Prostate gland (tissue), 2 donors: ENCODE data around the gene RCOR1. TPM values are rescaled to one million over a fixed set of nuclear protein-coding genes. Genes with fewer than 3 reads are reported as not detected.

Experiments used
- DNase-seq: peaks from one replicate; pipeline ENCODE4 v3.0.0-alpha.2; 2019; ENCODE audit warnings: low spot score
- H3K27ac ChIP-seq, 2 donors: fragments of 200-600 bp; sonication (generic); 2 replicates each; pipeline ENCODE4 v1.5.1; 2017 to 2019
- H3K27me3 ChIP-seq: fragments of 200-600 bp; sonication (generic); replicated peaks from 2 replicates; pipeline ENCODE4 v1.5.1; 2019; ENCODE audit not compliant: insufficient read depth
- H3K36me3 ChIP-seq, 2 donors: fragments of 200-600 bp; sonication (generic); 1 replicate in 1 of 2; 2 replicates in 1 of 2; pipeline versions ENCODE4 v1.5.1 to v1.8.1; 2017 to 2019
- H3K4me1 ChIP-seq: fragments of 200-600 bp; sonication (generic); replicated peaks from 2 replicates; pipeline ENCODE4 v1.5.1; 2019
- H3K4me3 ChIP-seq, 2 donors: fragments of 200-600 bp; sonication (generic); 2 replicates each; pipeline ENCODE4 v1.5.1; 2017 to 2019
- H3K9me3 ChIP-seq: fragments of 200-600 bp; sonication (generic); 2 replicates; pipeline ENCODE4 v1.5.1; 2017
- POLR2A ChIP-seq: fragments of 450-650 bp; IDR thresholded peaks from one replicate; pipeline ENCODE4 v1.6.1; 2016; ENCODE audit warnings: antibody characterized with exemption, mild to moderate bottlenecking
- POLR2AphosphoS5 ChIP-seq: sonication (generic); formaldehyde crosslinking; IDR thresholded peaks from one replicate; pipeline ENCODE4 v1.6.1; 2017; ENCODE audit warnings: antibody characterized with exemption
- WGBS: methylation state at CpG from one replicate; pipeline ENCODE4 v1.1.5; 2018; 5-methylcytosine and 5-hydroxymethylcytosine counted together
- intact Hi-C: fragments of 100-400 bp; cut with DNase I; formaldehyde crosslinking; loops from one replicate; pipeline ENCODE4 v1.14.2; 2022
- total RNA-seq, 2 donors: library from RNA; depleted of rRNA; stranded (reverse); fragments of >200 nt; gene quantifications; one replicate each; pipeline ENCODE4 v1.1.0, GENCODE V29; 2016
- TF ChIP-seq, protein P1 (sequence below), 4 experiments: fragments of 200-600 bp in 2 of 4; fragments of 450-650 bp in 2 of 4; sonication (generic) in 2 of 4; IDR thresholded peaks; 1 replicate in 3 of 4; 2 replicates in 1 of 4; pipeline ENCODE4 v1.5.1; 2016 to 2019; ENCODE audit warnings: antibody characterized with exemption in 4 of 4, mild to moderate bottlenecking in 2 of 4, moderate library complexity in 2 of 4

Gene RCOR1
- total RNA-seq, 2 donors from 2014 or later = 14.4 to 26.6 TPM

- intact Hi-C loops = no loop called here
- H3K4me1 ChIP-seq = no peaks in the 10 kb centered on the region
- WGBS = 96% methylated on average over 10 of the region's 10 CpGs
- H3K27ac ChIP-seq = no peak overlapping the region
- no peaks in the 10 kb centered on the region for H3K9me3 ChIP-seq
- TF ChIP-seq POLR2A = no peak
- TF ChIP-seq, protein P1, sequence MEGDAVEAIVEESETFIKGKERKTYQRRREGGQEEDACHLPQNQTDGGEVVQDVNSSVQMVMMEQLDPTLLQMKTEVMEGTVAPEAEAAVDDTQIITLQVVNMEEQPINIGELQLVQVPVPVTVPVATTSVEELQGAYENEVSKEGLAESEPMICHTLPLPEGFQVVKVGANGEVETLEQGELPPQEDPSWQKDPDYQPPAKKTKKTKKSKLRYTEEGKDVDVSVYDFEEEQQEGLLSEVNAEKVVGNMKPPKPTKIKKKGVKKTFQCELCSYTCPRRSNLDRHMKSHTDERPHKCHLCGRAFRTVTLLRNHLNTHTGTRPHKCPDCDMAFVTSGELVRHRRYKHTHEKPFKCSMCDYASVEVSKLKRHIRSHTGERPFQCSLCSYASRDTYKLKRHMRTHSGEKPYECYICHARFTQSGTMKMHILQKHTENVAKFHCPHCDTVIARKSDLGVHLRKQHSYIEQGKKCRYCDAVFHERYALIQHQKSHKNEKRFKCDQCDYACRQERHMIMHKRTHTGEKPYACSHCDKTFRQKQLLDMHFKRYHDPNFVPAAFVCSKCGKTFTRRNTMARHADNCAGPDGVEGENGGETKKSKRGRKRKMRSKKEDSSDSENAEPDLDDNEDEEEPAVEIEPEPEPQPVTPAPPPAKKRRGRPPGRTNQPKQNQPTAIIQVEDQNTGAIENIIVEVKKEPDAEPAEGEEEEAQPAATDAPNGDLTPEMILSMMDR (IDR thresholded peaks at IDR 0.05) = no peak
- no peak for TF ChIP-seq POLR2AphosphoS5
- H3K4me3 ChIP-seq = no peak overlapping the region
- H3K36me3 ChIP-seq = no peaks in the 10 kb centered on the region
- H3K27me3 ChIP-seq = no peaks in the 10 kb centered on the region
- no peak for DNase-seq
These were observed 140.5 kb downstream of the RCOR1 start for GRCh38 chr14:102732924-102733323.

- no peak for DNase-seq
- Histone ChIP-seq H3K27ac (no peak overlapping the region), H3K4me1 (no peaks in the 10 kb centered on the region), H3K4me3 (no peak overlapping the region), H3K9me3 (no peaks in the 10 kb centered on the region), H3K36me3 (no peaks in the 10 kb centered on the region), H3K27me3 (no peaks in the 10 kb centered on the region)
- intact Hi-C loops = no loop called here
- TF ChIP-seq POLR2AphosphoS5 = no peak
- no peak for TF ChIP-seq POLR2A
- TF ChIP-seq, protein P1 (IDR thresholded peaks at IDR 0.05) = no peak
- 91% methylated on average over 11 of the region's 11 CpGs for WGBS
These were observed 140.9 kb downstream of the RCOR1 start for GRCh38 chr14:102733326-102733725.

GRCh38 chr14:102734436-102734835, 142.0 kb downstream of the RCOR1 start:
- intact Hi-C loops = no loop called here
- TF ChIP-seq, protein P1 (IDR thresholded peaks at IDR 0.05) = no peak
- TF ChIP-seq POLR2A (no peak), POLR2AphosphoS5 (no peak)
- Histone ChIP-seq H3K4me1 (no peaks in the 10 kb centered on the region), H3K27ac (no peak overlapping the region), H3K36me3 (no peaks in the 10 kb centered on the region), H3K9me3 (no peaks in the 10 kb centered on the region), H3K27me3 (no peaks in the 10 kb centered on the region), H3K4me3 (no peak overlapping the region)
- no peak for DNase-seq
- 95% methylated on average over 12 of the region's 12 CpGs for WGBS

DNA sequence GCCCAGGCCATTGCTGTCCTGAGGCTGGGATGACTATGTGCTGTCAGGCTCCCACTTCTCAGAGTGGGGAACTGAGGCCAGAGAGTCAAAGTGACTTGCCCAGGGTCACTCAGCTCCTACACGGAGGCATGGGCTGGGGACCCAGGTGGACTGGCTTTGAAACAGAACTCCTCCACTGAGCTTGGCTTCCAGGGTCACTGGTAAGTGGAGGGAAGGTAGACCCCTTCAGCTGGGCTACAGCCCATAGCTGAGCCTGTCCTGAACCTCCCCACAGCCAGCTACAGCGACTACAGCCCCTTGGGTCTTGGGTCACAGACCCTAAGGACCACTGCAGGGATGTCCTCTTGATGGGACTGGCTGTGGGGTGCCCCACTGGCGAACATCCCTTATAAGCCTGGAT, 144.5 kb downstream of the RCOR1 start:
- Histone ChIP-seq H3K36me3 (no peaks in the 10 kb centered on the region), H3K9me3 (no peaks in the 10 kb centered on the region), H3K4me3 (no peak overlapping the region), H3K27me3 (no peaks in the 10 kb centered on the region), H3K4me1 (no peaks in the 10 kb centered on the region), H3K27ac (no peak overlapping the region)
- no peak for DNase-seq
- TF ChIP-seq POLR2AphosphoS5 (no peak), POLR2A (no peak)
- TF ChIP-seq, protein P1 (IDR thresholded peaks at IDR 0.05) = no peak
- WGBS = 96% methylated on average over 3 of the region's 3 CpGs
- intact Hi-C loops = no loop called here

GRCh38 chr14:102737402-102738372, 145.2 kb downstream of the RCOR1 start:
- intact Hi-C loops = no loop called here
- H3K27me3 ChIP-seq = no peaks in the 10 kb centered on the region
- H3K4me1 ChIP-seq = no peaks in the 10 kb centered on the region
- H3K9me3 ChIP-seq = no peaks in the 10 kb centered on the region
- TF ChIP-seq POLR2AphosphoS5 (no peak), POLR2A (no peak)
- TF ChIP-seq, protein P1 (IDR thresholded peaks at IDR 0.05) = no peak
- DNase-seq = no peak
- WGBS = 97% methylated on average over 18 of the region's 18 CpGs
- no peak overlapping the region for H3K4me3 ChIP-seq
- H3K36me3 ChIP-seq = no peaks in the 10 kb centered on the region
- H3K27ac ChIP-seq = no peak overlapping the region
